IMR-90 (cell line): ENCODE measurements around the gene KAZN. TPM values are rescaled to one million over a fixed set of nuclear protein-coding genes. Genes with fewer than 3 reads are reported as not detected.
A peak's percentile ranks its signal among the peaks of the same experiment; 100 is the strongest.

ENCODE experiments used
- ATAC-seq: fragments of 200-7000 bp; cut with Tn5 transposase; 2 replicates; pipeline ENCODE4 v1.9.1; 2020; ENCODE audit warnings: low read depth, mild to moderate bottlenecking, moderate library complexity
- BruUV-seq: library from RNA; stranded (reverse); fragments of 400-500 nt; replicated peaks from 2 replicates; lab custom pipeline; 2021; lab: Mats Ljungman, UMichigan
- CTCF ChIA-PET: fragments of 300-600 bp; formaldehyde crosslinking; extraction: SDS; loops from one replicate; lab custom pipeline; 2021; ENCODE audit warnings: antibody characterized with exemption; lab: Yijun Ruan, JAX
- POLR2A ChIA-PET: fragments of 300-600 bp; sonication (Branson Sonifier 250); formaldehyde crosslinking; loops from one replicate; lab custom pipeline; 2022; ENCODE audit warnings: antibody characterized with exemption; ENCODE audit not compliant: unreplicated experiment; lab: Charles Lee
- DNase-seq: peaks from one replicate; pipeline ENCODE4 v3.0.0; 2013
- H2AFZ ChIP-seq: replicated peaks from 2 replicates; pipeline ENCODE3; 2013; ENCODE audit warnings: low read length, mild to moderate bottlenecking; ENCODE audit not compliant: poor library complexity
- H2AK5ac ChIP-seq: 2 replicates; pipeline ENCODE4 v1.6.1; 2013; ENCODE audit warnings: low read depth, low read length, inconsistent platforms
- H2AK9ac ChIP-seq: replicated peaks from 2 replicates; pipeline ENCODE3; 2013; ENCODE audit warnings: mild to moderate bottlenecking, low read depth, low read length, moderate library complexity; ENCODE audit not compliant: poor library complexity
- H2BK120ac ChIP-seq: 2 replicates; pipeline ENCODE4 v1.6.1; 2013; ENCODE audit warnings: low read depth, low read length, inconsistent platforms
- H2BK15ac ChIP-seq: 3 replicates; pipeline ENCODE4 v1.6.1; 2013; ENCODE audit warnings: low read depth, low read length, inconsistent platforms
- H2BK20ac ChIP-seq: 2 replicates; pipeline ENCODE4 v1.6.1; 2013; ENCODE audit warnings: low read depth, mild to moderate bottlenecking, inconsistent platforms, low read length, moderate library complexity
- H2BK5ac ChIP-seq: 2 replicates; pipeline ENCODE4 v1.6.1; 2013; ENCODE audit warnings: mild to moderate bottlenecking, low read depth, low read length, inconsistent platforms; ENCODE audit not compliant: poor library complexity, severe bottlenecking
- H3K14ac ChIP-seq: replicated peaks from 2 replicates; pipeline ENCODE4 v1.6.1; 2013; ENCODE audit warnings: low read depth, low read length, inconsistent platforms
- H3K18ac ChIP-seq: 2 replicates; pipeline ENCODE4 v1.6.1; 2013; ENCODE audit warnings: low read depth, low read length, control low read depth
- H3K23ac ChIP-seq: 2 replicates; pipeline ENCODE4 v1.6.1; 2013; ENCODE audit warnings: low read depth, low read length, inconsistent platforms
- H3K27ac ChIP-seq: 2 replicates; pipeline ENCODE4 v1.5.1; 2013; ENCODE audit warnings: mild to moderate bottlenecking, control low read depth, low read length; ENCODE audit not compliant: insufficient read depth
- H3K27me3 ChIP-seq: 2 replicates; pipeline ENCODE4 v1.6.1; 2013; ENCODE audit warnings: low read length; ENCODE audit not compliant: control insufficient read depth, insufficient read depth
- H3K36me3 ChIP-seq: 2 replicates; pipeline ENCODE4 v1.6.1; 2013; ENCODE audit warnings: low read length, mixed read lengths; ENCODE audit not compliant: control insufficient read depth, insufficient read depth
- H3K4ac ChIP-seq: 2 replicates; pipeline ENCODE4 v1.6.1; 2013; ENCODE audit warnings: low read depth, low read length, inconsistent platforms
- H3K4me1 ChIP-seq: 2 replicates; pipeline ENCODE4 v1.6.1; 2013; ENCODE audit warnings: low read length, mixed read lengths; ENCODE audit not compliant: control insufficient read depth, insufficient read depth
- H3K4me2 ChIP-seq: 2 replicates; pipeline ENCODE4 v1.6.1; 2013; ENCODE audit warnings: low read depth, mild to moderate bottlenecking, control low read depth, low read length, moderate library complexity
- H3K4me3 ChIP-seq: 2 replicates; pipeline ENCODE4 v1.5.1; 2013; ENCODE audit warnings: low read depth, mild to moderate bottlenecking, control low read depth, low read length, moderate library complexity; ENCODE audit not compliant: insufficient read depth
- H3K56ac ChIP-seq: 2 replicates; pipeline ENCODE4 v1.6.1; 2013; ENCODE audit warnings: low read length, inconsistent platforms; ENCODE audit not compliant: insufficient read depth; ENCODE audit errors: extremely low read depth
- H3K79me1 ChIP-seq, 2 experiments: 2 replicates each; pipeline ENCODE4 v1.6.1; 2013; ENCODE audit warnings: low read length in 2 of 2, inconsistent platforms in 1 of 2, low read depth in 1 of 2
- H3K9ac ChIP-seq: 2 replicates; pipeline ENCODE4 v1.6.1; 2013; ENCODE audit warnings: low read depth, low read length, control low read depth
- H3K9me1 ChIP-seq: 2 replicates; pipeline ENCODE4 v1.6.1; 2013; ENCODE audit warnings: low read length, inconsistent platforms; ENCODE audit not compliant: insufficient read depth
- H3K9me3 ChIP-seq: 2 replicates; pipeline ENCODE4 v1.6.1; 2013; ENCODE audit warnings: low read length; ENCODE audit not compliant: control insufficient read depth, insufficient read depth
- H4K20me1 ChIP-seq: 2 replicates; pipeline ENCODE4 v1.6.1; 2013; ENCODE audit warnings: low read length, inconsistent platforms; ENCODE audit not compliant: insufficient read depth
- H4K5ac ChIP-seq: 2 replicates; pipeline ENCODE4 v1.6.1; 2013; ENCODE audit warnings: mild to moderate bottlenecking, low read depth, low read length, control low read depth
- H4K8ac ChIP-seq, 2 experiments: 2 replicates each; pipeline ENCODE4 v1.6.1; 2013; ENCODE audit warnings: low read depth in 2 of 2, low read length in 2 of 2, control low read depth in 1 of 2, inconsistent platforms in 1 of 2
- H4K91ac ChIP-seq: 2 replicates; pipeline ENCODE4 v1.6.1; 2013; ENCODE audit warnings: low read depth, low read length, inconsistent platforms; ENCODE audit not compliant: insufficient read depth
- BHLHE40 ChIP-seq: fragments of 150-350 bp; IDR thresholded peaks from 2 replicates; pipeline ENCODE4 v1.6.1; 2016; ENCODE audit warnings: mild to moderate bottlenecking, low read depth, low read length
- CEBPB ChIP-seq: IDR thresholded peaks from 2 replicates; pipeline ENCODE4 v1.6.1; 2012; ENCODE audit warnings: low read depth, low read length, improper control_type of control experiment
- CHD1 ChIP-seq: IDR thresholded peaks from 2 replicates; pipeline ENCODE4 v1.6.1; 2012; ENCODE audit warnings: low read depth, low read length, improper control_type of control experiment
- FOS ChIP-seq: fragments of 150-350 bp; IDR thresholded peaks from 2 replicates; pipeline ENCODE4 v1.6.1; 2016; ENCODE audit warnings: low read depth, low read length
- MAFK ChIP-seq: IDR thresholded peaks from 2 replicates; pipeline ENCODE4 v1.6.1; 2012; ENCODE audit warnings: low read depth, low read length, improper control_type of control experiment
- MAZ ChIP-seq: IDR thresholded peaks from 2 replicates; pipeline ENCODE4 v1.6.1; 2012; ENCODE audit warnings: low read depth, mild to moderate bottlenecking, low read length, improper control_type of control experiment, moderate library complexity, borderline replicate concordance
- MXI1 ChIP-seq: IDR thresholded peaks from 2 replicates; pipeline ENCODE4 v1.6.1; 2012; ENCODE audit warnings: low read depth, mild to moderate bottlenecking, low read length, moderate library complexity, borderline replicate concordance
- NFE2L2 ChIP-seq: fragments of 150-350 bp; IDR thresholded peaks from 2 replicates; pipeline ENCODE4 v1.6.1; 2016; ENCODE audit warnings: low read depth, mild to moderate bottlenecking, low read length
- POLR2A ChIP-seq: IDR thresholded peaks from 2 replicates; pipeline ENCODE4 v1.6.1; 2012; ENCODE audit warnings: mild to moderate bottlenecking, low read depth, low read length
- RAD21 ChIP-seq: IDR thresholded peaks from 2 replicates; pipeline ENCODE4 v1.6.1; 2012; ENCODE audit warnings: low read length, improper control_type of control experiment
- RCOR1 ChIP-seq: IDR thresholded peaks from 2 replicates; pipeline ENCODE4 v1.6.1; 2012; ENCODE audit warnings: mild to moderate bottlenecking, low read length, improper control_type of control experiment; ENCODE audit not compliant: insufficient replicate concordance
- RFX5 ChIP-seq: IDR thresholded peaks from 2 replicates; pipeline ENCODE4 v1.8.0; 2012; ENCODE audit warnings: low read depth, mild to moderate bottlenecking, low read length, moderate library complexity
- SMC3 ChIP-seq: fragments of 150-350 bp; IDR thresholded peaks from 2 replicates; pipeline ENCODE4 v1.6.1; 2016; ENCODE audit warnings: low read depth, mild to moderate bottlenecking, antibody characterized with exemption, low read length, moderate library complexity
- WGBS, 2 experiments: methylation state at CpG; one replicate each; pipeline versions ENCODE4 v1.1.5 to v1.1.7; 2013; ENCODE audit warnings: missing lambda C conversion rate in 2 of 2; ENCODE audit not compliant: insufficient read length in 1 of 2; ENCODE audit errors: extremely low coverage in 2 of 2; 5-methylcytosine and 5-hydroxymethylcytosine counted together
- dilution Hi-C: fragments of 300-500 bp; cut with HindIII; formaldehyde crosslinking; loops from one replicate; pipeline ENCODE4 v1.14.3; 2018; ENCODE audit warnings: low sequenced_read_pairs; ENCODE audit not compliant: unreplicated experiment
- in situ Hi-C: fragments of 300-500 bp; cut with MboI; formaldehyde crosslinking; loops from 3 replicates; pipeline ENCODE4 v1.14.3; 2019; ENCODE audit warnings: low sequenced_read_pairs, inconsistent platforms, mixed read lengths
- intact Hi-C: fragments of 100-400 bp; cut with micrococcal nuclease; formaldehyde crosslinking; loops from 2 replicates; pipeline ENCODE4 v1.10.0; 2022
- polyA plus RNA-seq, 3 experiments: library from polyadenylated mRNA; depleted of rRNA; stranded (reverse); fragments of >200 nt; gene quantifications; 2 replicates each; pipeline ENCODE4 v1.2.3, GENCODE V29; 2012; ENCODE audit warnings: low replicate concordance in 1 of 3
- total RNA-seq: library from RNA; depleted of rRNA; stranded (reverse); fragments of >200 nt; gene quantifications from 2 replicates; pipeline ENCODE4 v1.2.3, GENCODE V29; 2012
- TF ChIP-seq, protein P1 (sequence below): fragments of 150-350 bp; IDR thresholded peaks from 2 replicates; pipeline ENCODE4 v1.6.1; 2016; ENCODE audit warnings: low read depth, mild to moderate bottlenecking, low read length, moderate library complexity, borderline replicate concordance
- TF ChIP-seq, protein P2 (sequence below): conservative IDR thresholded peaks from 2 replicates; pipeline ENCODE4 v1.5.1; 2012; ENCODE audit warnings: mild to moderate bottlenecking, low read depth, low read length, improper control_type of control experiment
- TF ChIP-seq, protein P3 (sequence below): fragments of 150-350 bp; IDR thresholded peaks from 2 replicates; pipeline ENCODE4 v1.6.1; 2017; ENCODE audit warnings: mild to moderate bottlenecking, antibody characterized with exemption, low read length, low read depth

KAZN gene
- total and polyA plus RNA-seq, 2 of the 4 experiments (the other 2 are of a cell fraction): 5.2 to 10.5 TPM

DNA sequence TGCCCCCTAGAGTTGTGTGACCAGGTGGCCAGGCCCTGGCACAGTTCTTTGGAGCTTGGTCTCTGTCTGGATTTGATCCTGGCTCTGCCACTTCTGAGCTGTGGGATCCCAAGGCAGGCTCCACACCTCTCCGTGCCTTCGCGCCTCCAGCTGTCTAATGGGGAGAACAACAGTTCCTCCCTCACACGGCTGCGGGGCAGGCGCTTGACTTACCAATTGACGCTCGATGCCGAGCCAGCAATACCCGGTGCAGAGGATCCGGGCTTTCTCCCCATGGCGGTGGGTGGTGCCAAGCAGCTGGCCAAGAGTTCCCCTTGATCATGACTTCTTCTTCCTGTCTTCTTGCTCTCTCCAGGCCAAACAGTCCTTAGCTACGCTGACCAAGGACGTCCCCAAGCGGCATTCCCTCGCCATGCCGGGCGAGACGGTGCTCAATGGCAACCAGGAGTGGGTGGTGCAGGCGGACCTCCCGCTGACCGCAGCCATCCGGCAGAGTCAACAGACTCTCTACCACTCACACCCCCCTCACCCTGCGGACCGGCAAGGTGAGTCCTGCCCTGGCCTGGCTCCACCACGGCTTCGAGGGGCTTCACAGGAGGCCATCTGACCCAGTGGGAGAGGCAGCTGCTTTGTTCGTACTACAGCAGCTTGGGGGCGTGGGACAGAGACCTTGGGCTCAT is 457.4 kb downstream of the KAZN start:
- H3K4me3 ChIP-seq: no peak overlapping the region
- no peaks in the 10 kb centered on the region for H3K4me1 ChIP-seq
- no peak overlapping the region for H4K8ac ChIP-seq
- ChIA-PET CTCF (interaction anchor here (1.5 kb wide), 1 partner anchor 9 kb away, joined by 5 read pairs; no protein-coding TSS in a partner anchor), POLR2A (no interaction called here)
- in situ Hi-C loops: no loop called here
- H2BK120ac ChIP-seq: no peak overlapping the region
- H3K4ac ChIP-seq: no peak overlapping the region
- no peak overlapping the region for H3K4me2 ChIP-seq
- WGBS, 2 experiments: 97% methylated on average over 14 of the region's 29 CpGs; no CpG with 5 or more reads in 1 of the 2 experiments
- H3K9ac ChIP-seq: no peak overlapping the region
- H3K27me3 ChIP-seq: no peaks in the 10 kb centered on the region
- H3K56ac ChIP-seq: no peak overlapping the region
- no peak overlapping the region for H2AK5ac ChIP-seq
- H3K36me3 ChIP-seq: peaks cover 45% of the 10 kb centered on the region
- H4K91ac ChIP-seq: no peak overlapping the region
- intact Hi-C loops: no loop called here
- H2AK9ac ChIP-seq: peak overlapping the region; percentile 65
- DNase-seq (no peak), ATAC-seq (no peak)
- H2BK15ac ChIP-seq: no peak overlapping the region
- dilution Hi-C loops: no loop called here
- H3K27ac ChIP-seq: no peak overlapping the region
- no peak overlapping the region for H4K5ac ChIP-seq
- TF ChIP-seq SMC3 (no peak), CHD1 (no peak), MXI1 (no peak), MAFK (no peak), RFX5 (no peak), RCOR1 (no peak), POLR2A (no peak), MAZ (no peak), NFE2L2 (no peak), BHLHE40 (no peak), RAD21 (no peak), FOS (no peak), CEBPB (no peak)
- TF ChIP-seq, protein P1, sequence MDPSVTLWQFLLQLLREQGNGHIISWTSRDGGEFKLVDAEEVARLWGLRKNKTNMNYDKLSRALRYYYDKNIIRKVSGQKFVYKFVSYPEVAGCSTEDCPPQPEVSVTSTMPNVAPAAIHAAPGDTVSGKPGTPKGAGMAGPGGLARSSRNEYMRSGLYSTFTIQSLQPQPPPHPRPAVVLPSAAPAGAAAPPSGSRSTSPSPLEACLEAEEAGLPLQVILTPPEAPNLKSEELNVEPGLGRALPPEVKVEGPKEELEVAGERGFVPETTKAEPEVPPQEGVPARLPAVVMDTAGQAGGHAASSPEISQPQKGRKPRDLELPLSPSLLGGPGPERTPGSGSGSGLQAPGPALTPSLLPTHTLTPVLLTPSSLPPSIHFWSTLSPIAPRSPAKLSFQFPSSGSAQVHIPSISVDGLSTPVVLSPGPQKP: no peak
- TF ChIP-seq, protein P2, sequence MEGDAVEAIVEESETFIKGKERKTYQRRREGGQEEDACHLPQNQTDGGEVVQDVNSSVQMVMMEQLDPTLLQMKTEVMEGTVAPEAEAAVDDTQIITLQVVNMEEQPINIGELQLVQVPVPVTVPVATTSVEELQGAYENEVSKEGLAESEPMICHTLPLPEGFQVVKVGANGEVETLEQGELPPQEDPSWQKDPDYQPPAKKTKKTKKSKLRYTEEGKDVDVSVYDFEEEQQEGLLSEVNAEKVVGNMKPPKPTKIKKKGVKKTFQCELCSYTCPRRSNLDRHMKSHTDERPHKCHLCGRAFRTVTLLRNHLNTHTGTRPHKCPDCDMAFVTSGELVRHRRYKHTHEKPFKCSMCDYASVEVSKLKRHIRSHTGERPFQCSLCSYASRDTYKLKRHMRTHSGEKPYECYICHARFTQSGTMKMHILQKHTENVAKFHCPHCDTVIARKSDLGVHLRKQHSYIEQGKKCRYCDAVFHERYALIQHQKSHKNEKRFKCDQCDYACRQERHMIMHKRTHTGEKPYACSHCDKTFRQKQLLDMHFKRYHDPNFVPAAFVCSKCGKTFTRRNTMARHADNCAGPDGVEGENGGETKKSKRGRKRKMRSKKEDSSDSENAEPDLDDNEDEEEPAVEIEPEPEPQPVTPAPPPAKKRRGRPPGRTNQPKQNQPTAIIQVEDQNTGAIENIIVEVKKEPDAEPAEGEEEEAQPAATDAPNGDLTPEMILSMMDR: no peak
- TF ChIP-seq, protein P3, sequence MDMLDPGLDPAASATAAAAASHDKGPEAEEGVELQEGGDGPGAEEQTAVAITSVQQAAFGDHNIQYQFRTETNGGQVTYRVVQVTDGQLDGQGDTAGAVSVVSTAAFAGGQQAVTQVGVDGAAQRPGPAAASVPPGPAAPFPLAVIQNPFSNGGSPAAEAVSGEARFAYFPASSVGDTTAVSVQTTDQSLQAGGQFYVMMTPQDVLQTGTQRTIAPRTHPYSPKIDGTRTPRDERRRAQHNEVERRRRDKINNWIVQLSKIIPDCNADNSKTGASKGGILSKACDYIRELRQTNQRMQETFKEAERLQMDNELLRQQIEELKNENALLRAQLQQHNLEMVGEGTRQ: no peak
- no peak overlapping the region for H2BK20ac ChIP-seq
- H3K9me3 ChIP-seq: no peaks in the 10 kb centered on the region
- H2AFZ ChIP-seq: no peak overlapping the region
- H4K20me1 ChIP-seq: peaks cover 11% of the 10 kb centered on the region
- H3K14ac ChIP-seq: no peak overlapping the region
- H3K23ac ChIP-seq: no peak overlapping the region
- peaks cover 6 to 11% of the 10 kb centered on the region in 2 experiments; a peak in 3 of 4 replicates for H3K79me1 ChIP-seq
- H3K18ac ChIP-seq: no peak overlapping the region
- no peak overlapping the region for H2BK5ac ChIP-seq
- H3K9me1 ChIP-seq: peaks cover 3% of the 10 kb centered on the region; the same call in 1 of the 2 replicates
- no TSS peak for BruUV-seq
